ENCODE measurements around the gene TSPYL1.

- TF ChIP-seq CTCF (conservative IDR thresholded peaks at IDR 0.05) (no peak), EZH2 (IDR thresholded peaks at IDR 0.05; ENCODE audit: low read depth) (no peak)
Measured at GRCh38 chr6:116298973-116299372, 19.2 kb upstream of the TSPYL1 start.
